Cardiac muscle cell (in vitro differentiated cells and primary cell): ENCODE results near the gene SELENOW. TPM values are rescaled to one million over a fixed set of nuclear protein-coding genes. Genes with fewer than 3 reads are reported as not detected.

ENCODE experiments used
- DNase-seq, 2 donors: peaks; one replicate each; pipeline versions ENCODE4 v3.0.0 to v3.0.0-alpha.2; 2010 to 2017; ENCODE audit warnings: low read depth in 1 of 2, low spot score in 1 of 2
- H3K27ac ChIP-seq: fragments of 200-600 bp; sonication (generic); 2 replicates; pipeline ENCODE4 v1.5.1; 2016
- H3K27me3 ChIP-seq: fragments of 200-600 bp; sonication (generic); 2 replicates; pipeline ENCODE4 v1.6.0; 2016; ENCODE audit warnings: control low read depth
- H3K36me3 ChIP-seq: fragments of 200-600 bp; sonication (generic); 2 replicates; pipeline ENCODE4 v1.5.1; 2016; ENCODE audit warnings: control low read depth
- H3K4me1 ChIP-seq: fragments of 200-600 bp; sonication (generic); 2 replicates; pipeline ENCODE4 v1.8.1; 2017; ENCODE audit warnings: low read depth, mild to moderate bottlenecking, mixed run types
- H3K4me3 ChIP-seq: fragments of 200-600 bp; sonication (generic); 2 replicates; pipeline ENCODE4 v1.5.1; 2016; ENCODE audit warnings: mild to moderate bottlenecking
- H3K9me3 ChIP-seq: fragments of 200-600 bp; sonication (generic); 2 replicates; pipeline ENCODE4 v1.5.1; 2017; ENCODE audit warnings: low read depth, mild to moderate bottlenecking, control low read depth
- CTCF ChIP-seq: IDR thresholded peaks from 2 replicates; pipeline ENCODE4 v1.5.1; 2012; ENCODE audit warnings: low read depth, mild to moderate bottlenecking, low read length
- polyA plus RNA-seq: library from polyadenylated mRNA; unstranded; fragments of >200 nt; fragmentation: Nextera tagmentation; extraction: Ambion mirVana; gene quantifications from 2 replicates; pipeline ENCODE4 v1.2.1, GENCODE V29; 2016
- total RNA-seq: library from RNA; depleted of rRNA; stranded (reverse); fragments of >200 nt; gene quantifications from 2 replicates; pipeline ENCODE4 v1.2.3, GENCODE V29; 2016

SELENOW gene
- total and polyA plus RNA-seq, 2 experiments from 2014 or later, result 1,194 to 2,152 TPM

GRCh38 chr19:47749326-47749725 lies 29.2 kb upstream of the SELENOW start:
- H3K27ac ChIP-seq, result no peak overlapping the region
- peaks cover 20% of the 10 kb centered on the region for H3K36me3 ChIP-seq
- H3K4me1 ChIP-seq, result no peaks in the 10 kb centered on the region
- H3K9me3 ChIP-seq, result no peaks in the 10 kb centered on the region
- H3K27me3 ChIP-seq, result no peaks in the 10 kb centered on the region
- H3K4me3 ChIP-seq, result no peak overlapping the region
- DNase-seq, result no peak
- no peak for TF ChIP-seq CTCF

GRCh38 chr19:47750752-47751151 lies 27.8 kb upstream of the SELENOW start:
- Histone ChIP-seq H3K4me3 (no peak overlapping the region), H3K36me3 (peaks cover 27% of the 10 kb centered on the region), H3K27ac (no peak overlapping the region), H3K9me3 (no peaks in the 10 kb centered on the region), H3K27me3 (no peaks in the 10 kb centered on the region), H3K4me1 (no peaks in the 10 kb centered on the region)
- TF ChIP-seq CTCF, result no peak
- no peak for DNase-seq

- H3K4me1 ChIP-seq, result no peaks in the 10 kb centered on the region
- no peak overlapping the region for H3K4me3 ChIP-seq
- DNase-seq, result no peak
- no peaks in the 10 kb centered on the region for H3K9me3 ChIP-seq
- no peaks in the 10 kb centered on the region for H3K27me3 ChIP-seq
- peaks cover 43% of the 10 kb centered on the region for H3K36me3 ChIP-seq
- no peak for TF ChIP-seq CTCF
- H3K27ac ChIP-seq, result no peak overlapping the region
These were observed 25.9 kb upstream of the SELENOW start for GRCh38 chr19:47752440-47753211.

GRCh38 chr19:47754206-47755064 lies 24.1 kb upstream of the SELENOW start:
- H3K27me3 ChIP-seq, result no peaks in the 10 kb centered on the region
- H3K4me1 ChIP-seq, result no peaks in the 10 kb centered on the region
- peaks cover 46% of the 10 kb centered on the region for H3K36me3 ChIP-seq
- no peak overlapping the region for H3K27ac ChIP-seq
- no peaks in the 10 kb centered on the region for H3K9me3 ChIP-seq
- no peak for DNase-seq
- TF ChIP-seq CTCF, result no peak
- no peak overlapping the region for H3K4me3 ChIP-seq

GRCh38 chr19:47755065-47755761 lies 23.3 kb upstream of the SELENOW start:
- H3K27me3 ChIP-seq, result no peaks in the 10 kb centered on the region
- no peak for TF ChIP-seq CTCF
- H3K4me3 ChIP-seq, result no peak overlapping the region
- H3K27ac ChIP-seq, result no peak overlapping the region
- no peaks in the 10 kb centered on the region for H3K9me3 ChIP-seq
- peaks cover 46% of the 10 kb centered on the region for H3K36me3 ChIP-seq
- H3K4me1 ChIP-seq, result no peaks in the 10 kb centered on the region
- DNase-seq, result no peak
